ENCODE data around the gene H19.

H19 gene

DNA sequence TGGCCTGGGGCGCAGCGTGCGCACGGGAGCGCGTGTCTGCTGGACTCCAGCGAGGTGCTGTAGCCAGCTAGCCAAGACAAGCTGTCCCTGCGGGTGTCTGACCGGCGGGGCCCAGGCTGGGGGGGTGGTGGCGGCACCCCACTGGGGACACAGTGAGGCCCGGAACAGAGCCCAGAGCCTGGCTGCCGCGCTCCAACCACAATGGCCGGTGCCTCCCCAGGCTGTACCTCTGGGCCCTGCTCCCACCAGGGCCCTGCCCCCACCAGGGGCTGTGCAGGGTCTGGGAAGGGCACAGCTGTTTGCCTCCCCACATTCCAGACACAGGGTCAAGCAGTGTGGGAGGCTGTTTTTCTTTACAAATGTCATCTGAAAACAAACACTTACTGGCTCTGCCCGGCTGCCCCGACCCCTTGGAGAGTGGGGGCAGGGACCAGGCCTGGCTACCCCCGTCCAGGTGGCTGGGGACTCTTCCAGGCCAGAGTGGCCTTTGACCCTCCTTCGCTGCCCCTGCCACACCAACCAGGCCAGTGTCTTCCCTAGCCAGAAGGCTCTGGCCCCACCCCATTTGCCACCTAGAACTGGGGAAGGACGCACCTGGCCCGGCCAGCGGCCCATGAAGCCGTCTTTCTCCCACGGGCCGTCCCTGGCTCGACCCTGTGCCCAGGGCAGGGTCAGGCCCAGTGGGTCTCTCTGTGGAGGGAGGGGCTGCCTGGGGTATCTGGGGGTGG is 14.6 kb downstream of the H19 start:
- no peak for DNase-seq

GRCh38 chr11:1979607-1980006 is 18.0 kb downstream of the H19 start:
- DNase-seq = no peak

DNA sequence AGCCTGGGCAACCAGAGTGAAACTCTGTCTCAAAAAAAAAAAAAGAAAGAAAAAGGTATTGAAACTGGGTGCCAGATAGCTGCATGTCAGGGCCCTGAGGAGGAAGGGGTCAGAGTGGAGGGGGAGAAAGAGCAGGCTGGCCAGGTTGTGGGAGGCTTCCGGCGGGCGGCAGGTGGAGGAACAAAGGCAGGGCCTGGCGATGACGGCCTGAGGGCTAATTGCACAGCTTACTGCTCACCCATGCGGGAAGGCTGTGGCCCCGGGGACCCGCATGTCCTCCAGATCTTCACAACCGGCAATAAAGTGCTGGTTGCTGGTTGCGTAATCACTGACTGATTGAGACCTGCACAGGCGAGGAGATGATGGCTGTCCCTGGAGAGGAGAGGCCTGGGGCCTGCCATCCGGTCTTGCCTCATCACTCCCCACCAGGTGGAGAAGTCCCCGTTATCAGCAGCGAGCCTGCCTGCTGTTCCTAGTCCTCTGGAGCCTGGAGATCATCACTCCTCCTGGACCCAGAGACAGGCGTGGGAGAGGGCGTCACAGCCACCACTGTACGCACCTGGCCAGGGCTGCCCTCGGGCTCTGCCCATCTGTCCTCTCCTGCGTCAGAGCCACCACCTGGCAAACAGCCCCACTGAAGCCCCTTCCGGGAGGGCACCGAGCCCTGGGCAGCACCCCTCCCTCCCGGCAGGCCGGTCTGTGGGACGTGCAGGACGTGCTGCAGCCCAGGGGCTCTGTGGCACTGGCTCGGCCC is 18.7 kb downstream of the H19 start:
- no peak for DNase-seq

- no peak for DNase-seq
Observed at GRCh38 chr11:1975185-1975584, 22.5 kb downstream of the H19 start.

- no peak for DNase-seq
Observed at GRCh38 chr11:1970956-1971355, 26.7 kb downstream of the H19 start.

DNA sequence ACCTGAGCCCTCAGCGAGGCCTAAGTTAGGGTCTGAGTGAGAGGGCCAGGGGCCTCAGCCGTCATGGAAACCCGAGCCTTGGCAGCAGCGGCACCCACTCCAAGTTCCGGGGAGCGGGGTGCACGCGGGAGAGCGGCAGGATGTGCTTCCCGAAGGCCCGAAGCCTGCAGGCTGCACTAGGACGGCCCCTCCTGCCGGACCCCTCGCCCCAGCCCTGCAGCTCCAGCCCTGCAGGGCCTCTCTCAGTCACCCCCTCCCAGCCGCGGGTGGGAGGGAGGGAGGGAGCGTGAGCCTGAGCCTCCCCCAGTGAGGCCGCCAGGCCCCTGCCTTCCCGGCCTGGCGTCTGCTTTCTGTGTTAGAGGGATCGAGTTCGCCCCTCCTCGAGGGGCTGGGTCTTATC is 27.9 kb downstream of the H19 start:
- DNase-seq = no peak

- DNase-seq = no peak
Observed at GRCh38 chr11:1969035-1969434, 28.6 kb downstream of the H19 start.

GRCh38 chr11:1968454-1969002 is 29.1 kb downstream of the H19 start:
- DNase-seq = no peak

DNA sequence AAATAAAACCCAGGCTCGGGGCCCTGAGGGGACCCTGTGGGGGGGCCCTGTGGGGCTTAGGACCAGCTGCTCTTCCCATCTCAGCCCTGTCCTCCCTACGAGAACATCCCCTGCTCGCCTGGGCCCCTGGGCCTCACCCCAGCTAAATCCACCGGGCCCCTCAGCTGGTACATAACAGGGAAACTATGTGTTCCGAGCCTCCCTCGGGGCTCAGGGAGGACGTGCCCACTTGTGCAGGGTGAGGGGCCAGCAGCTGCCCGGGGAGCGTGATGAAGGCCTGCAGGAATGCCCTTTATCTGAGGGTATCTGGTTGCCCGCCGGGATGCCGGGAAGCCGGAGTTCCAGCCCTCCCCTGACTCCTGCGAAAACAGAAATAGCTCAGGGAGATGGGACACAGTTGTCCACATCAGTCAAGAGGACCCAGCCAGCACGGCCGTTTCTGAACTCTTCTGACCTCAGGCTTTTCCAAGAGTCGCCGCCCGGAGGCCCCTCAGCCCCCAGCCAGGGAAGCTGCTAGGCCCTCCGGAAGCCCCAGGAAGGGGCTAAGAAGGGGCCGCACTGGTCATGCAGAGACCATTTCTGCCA is 29.9 kb downstream of the H19 start:
- DNase-seq = no peak

GRCh38 chr11:1966531-1966930 is 31.1 kb downstream of the H19 start:
- DNase-seq = no peak

- DNase-seq = no peak
Observed at GRCh38 chr11:1964955-1965354, 32.7 kb downstream of the H19 start.

DNA sequence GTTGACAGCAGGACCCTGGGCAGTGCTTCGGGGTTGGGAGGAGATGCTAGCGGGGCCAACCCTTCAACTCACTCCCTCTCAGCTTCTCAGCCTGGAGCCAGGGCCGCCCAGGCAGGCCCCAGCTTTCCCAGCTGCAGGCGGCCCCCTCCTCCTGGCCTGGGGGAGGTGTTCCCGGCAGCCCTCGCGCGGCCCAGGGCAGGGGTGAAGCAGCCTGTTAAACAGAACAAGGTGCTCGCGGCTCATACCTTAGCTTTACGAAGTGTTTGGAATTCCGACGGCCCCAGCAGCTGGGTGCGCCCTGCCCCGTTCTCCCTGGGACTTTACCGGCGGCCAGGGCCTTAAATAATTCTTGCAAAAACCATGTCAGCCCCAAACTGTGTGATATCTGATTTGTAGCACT is 33.3 kb downstream of the H19 start:
- DNase-seq = no peak

DNA sequence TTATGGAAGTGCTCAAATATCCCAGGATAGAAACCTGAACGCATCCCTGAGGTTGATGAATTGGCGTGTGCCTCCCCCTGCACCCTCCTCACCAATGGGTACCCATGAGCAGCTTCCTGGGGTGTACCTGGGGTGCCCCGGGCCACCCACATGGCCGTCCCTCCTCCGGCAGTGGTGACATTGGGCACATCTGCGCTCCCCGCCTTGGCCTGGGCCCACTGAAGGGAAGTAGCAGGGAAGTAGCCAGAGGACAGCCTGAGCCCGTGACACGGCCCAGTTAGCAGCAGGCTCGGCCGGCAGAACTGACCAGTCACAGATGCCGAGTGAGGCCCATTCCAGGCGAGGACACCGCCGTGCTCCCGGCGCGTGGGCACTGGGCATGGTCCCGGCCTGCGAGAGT is 33.8 kb downstream of the H19 start:
- DNase-seq = no peak

DNA sequence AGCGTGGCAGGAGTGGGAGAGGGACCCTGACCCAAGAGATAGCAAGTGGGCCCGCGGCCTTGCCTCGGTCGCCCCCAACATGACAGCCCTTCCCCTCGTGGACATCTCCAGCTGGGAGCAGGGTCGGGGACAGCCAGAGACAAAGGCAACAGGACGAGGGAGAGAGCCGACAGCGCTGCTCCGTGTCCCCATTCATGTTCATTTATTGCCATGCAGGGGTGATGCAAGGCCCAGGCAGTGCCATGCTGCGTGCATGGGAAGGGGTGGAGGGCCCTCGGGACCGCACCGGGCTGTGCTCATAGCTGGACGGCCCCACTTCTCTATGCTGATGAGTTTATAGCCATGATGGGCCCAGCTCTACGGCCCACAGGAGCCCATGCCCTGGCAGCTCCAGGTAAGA is 37.9 kb downstream of the H19 start:
- DNase-seq = no peak

GRCh38 chr11:1958367-1958766 is 39.3 kb downstream of the H19 start:
- DNase-seq = no peak

DNA sequence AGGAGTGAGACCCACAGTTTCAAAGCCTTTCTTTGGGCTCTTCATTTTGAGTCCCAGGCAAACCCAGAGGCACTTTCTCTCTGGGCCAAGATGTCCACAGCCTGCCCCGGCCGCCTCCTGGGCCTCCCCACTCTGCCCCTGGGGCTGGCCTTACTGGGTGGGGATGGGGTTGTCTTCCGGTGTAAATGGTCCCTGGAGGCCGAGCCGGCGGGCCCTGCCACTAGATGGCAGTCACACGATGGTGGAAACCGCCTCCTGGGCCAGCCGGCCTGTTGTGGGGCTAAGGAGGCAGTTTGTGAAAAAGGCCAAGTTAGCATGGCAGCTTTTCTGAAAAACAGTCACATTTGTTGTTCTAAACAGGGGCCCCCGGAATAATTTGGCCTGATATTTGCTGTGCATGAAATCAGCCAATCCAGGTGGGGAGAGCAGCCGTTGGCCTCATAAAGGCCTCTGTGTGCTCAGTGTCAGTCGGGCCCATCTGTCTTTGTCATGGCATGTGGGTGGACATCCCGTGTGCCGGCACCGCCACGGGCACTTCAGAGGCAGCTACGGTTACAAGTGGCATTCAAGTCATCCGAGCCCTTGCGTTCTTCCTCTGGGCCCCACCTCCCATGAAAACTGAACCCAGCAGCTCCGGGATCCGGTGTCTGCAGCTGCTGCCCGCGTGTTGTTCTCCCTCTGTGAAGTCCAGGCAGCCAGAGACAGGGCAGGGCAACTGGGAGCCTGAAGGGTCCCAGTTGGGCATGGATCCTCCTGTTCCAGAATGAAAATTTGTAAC is 44.0 kb downstream of the H19 start:
- no peak for DNase-seq

DNA sequence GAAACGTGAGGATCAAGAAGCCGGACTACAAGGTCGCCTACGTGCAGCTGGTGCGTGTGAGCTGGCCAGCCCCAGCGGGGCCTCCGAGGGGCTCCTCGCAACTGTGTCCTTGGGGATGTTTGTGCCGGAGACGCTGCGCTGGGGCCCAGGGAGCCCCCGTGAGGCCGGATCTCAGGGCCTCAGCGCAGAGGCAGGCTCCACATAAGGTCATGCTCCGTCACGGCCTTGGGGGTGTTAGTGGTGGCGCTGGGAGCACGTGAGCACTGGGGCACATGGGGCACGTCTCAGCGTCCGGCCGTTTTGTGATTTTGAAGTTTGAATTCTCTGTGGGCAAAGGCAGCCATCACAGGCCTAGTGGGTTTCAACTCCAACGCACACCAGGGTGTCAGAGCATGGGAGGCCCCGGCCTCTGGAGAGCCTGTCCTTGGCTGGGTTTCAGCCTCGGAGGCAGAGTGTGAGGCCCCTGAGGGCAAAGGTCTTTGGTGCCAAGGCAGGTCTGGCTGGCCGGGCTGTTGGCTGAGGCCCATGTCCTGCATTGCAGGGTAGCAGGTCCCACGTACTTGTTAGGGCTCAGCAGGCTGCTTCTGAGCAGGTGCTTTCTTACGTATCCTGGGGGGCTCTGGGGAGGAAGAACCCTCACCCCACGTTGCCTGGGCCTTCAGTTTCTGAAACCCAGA is 44.7 kb downstream of the H19 start:
- DNase-seq = no peak

GRCh38 chr11:1949922-1950321 is 47.7 kb downstream of the H19 start:
- no peak for DNase-seq

DNA sequence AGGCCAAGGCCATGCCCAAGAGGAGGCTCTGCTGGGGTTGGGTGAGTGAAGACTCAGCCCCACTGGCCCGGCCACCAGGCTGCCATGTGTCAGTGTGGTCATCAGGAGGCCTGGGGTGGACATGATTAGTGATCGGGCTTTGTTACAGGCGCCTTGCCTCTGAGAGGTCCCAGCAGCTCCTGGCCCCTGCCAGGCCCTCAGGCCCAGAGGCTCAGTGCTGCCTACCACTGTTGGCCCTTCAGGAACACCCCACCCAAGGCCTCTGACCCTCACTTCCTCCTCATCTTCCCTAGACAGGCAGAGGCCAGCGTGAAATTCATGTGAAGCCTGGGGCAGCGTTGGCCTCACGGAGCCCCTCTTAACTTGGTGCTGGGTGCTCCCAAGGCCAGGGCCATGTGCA is 48.3 kb downstream of the H19 start:
- no peak for DNase-seq

DNA sequence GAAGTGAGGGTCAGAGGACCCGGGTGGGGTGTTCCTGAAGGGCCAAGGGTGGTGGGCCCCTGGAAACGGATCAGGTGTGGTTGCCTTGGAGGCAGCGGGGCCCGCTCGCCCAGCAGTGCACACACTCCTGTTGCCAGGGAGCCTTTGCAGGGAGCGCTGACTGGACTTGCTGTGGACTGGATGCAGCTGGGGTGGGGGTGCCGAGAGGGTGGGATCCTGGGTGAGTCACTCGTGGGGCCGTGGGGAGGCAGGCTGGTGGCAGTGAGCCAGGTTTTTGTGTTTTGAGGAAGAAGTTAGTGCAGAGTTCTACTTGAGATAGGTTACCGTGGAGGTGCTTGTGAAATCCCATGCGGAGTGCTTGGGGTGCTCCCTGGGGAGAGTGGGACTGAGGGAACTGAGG is 49.3 kb downstream of the H19 start:
- DNase-seq = no peak

GRCh38 chr11:1947592-1948237 is 49.9 kb downstream of the H19 start:
- no peak for DNase-seq

Measured in DMS79 treated with DMSO at 0.1 percent for 48 hours (cell line).